ENCODE data around the gene GPRIN3.
A peak's percentile ranks its signal among the peaks of the same experiment; 100 is the strongest.
"Not testable (repeated sequence)": the region's sequence is repeated elsewhere in the genome, so short reads cannot be mapped to it uniquely, and the experiment has no call there.

Gene GPRIN3

DNA sequence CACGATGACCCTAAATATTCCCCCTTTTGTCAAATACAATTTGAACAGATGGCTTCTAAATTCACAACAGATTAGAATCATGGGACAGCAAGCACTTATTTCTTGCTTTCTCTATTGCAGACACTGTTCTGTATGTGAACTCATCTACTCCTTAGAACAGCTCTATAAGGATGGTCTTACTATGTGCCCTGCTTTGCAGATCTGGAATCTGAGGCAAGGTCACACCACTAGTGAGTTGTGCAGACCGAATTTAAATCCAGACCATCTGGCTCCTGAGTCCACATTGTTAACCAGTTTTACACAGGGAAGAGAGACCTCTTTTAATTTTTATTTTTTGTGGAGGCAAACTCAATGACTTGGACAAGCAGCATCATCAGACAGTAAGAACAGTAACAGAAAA, 50.2 kb downstream of the GPRIN3 start:
- no peak for DNase-seq (ENCODE audit: low read depth, low spot score)

- no peak for DNase-seq (ENCODE audit: low read depth, low spot score)
Measured at GRCh38 chr4:89256203-89256800, 51.3 kb downstream of the GPRIN3 start.

DNA sequence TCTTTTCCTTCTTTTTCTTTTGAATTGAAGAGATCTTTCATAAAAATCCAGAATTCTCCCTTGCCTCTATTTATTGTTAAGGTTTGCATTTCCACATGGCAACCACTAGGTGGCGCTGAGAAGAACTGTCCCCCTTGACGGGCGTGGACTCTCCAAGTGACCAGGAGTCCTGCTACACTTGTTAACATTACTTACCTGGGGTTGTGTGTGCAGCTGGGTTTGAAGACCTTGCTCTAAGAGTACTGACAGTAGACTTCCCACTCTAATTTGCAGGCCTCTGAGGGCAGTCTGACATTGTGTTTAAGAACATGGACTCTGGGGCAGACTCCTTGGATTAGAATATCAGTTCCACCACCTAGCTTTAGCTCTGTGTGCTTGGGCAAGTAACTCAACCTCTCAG, 52.8 kb downstream of the GPRIN3 start:
- DNase-seq (ENCODE audit: low read depth, low spot score), result no peak

- not testable (repeated sequence) for DNase-seq (ENCODE audit: low read depth, low spot score)
Measured at GRCh38 chr4:89254347-89254746, 53.3 kb downstream of the GPRIN3 start.

DNA sequence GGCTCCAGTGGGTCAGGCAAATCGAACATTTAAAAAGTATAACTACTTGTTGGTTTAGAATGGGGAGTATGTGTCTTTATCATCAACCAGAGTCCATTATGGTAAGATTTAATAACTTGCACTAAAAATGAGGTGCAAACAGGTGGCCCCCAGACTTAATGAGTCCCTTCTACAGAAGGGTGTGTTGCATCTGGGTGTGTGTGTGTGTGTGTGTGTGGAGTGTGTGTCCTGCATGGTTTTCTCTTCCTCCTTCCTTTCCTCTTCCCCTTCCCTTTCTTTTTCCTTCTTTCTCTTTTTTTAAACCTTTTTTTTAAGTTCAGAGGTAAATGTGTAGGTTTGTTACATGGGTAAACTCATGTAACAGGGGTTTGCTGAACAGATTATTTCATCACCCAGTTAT, 53.7 kb downstream of the GPRIN3 start:
- no peak for DNase-seq (ENCODE audit: low read depth, low spot score)

- no peak for DNase-seq (ENCODE audit: low read depth, low spot score)
Measured at GRCh38 chr4:89253311-89253710, 54.3 kb downstream of the GPRIN3 start.

GRCh38 chr4:89251396-89251795, 56.2 kb downstream of the GPRIN3 start:
- DNase-seq (ENCODE audit: low read depth, low spot score), result no peak

GRCh38 chr4:89249716-89250361, 57.8 kb downstream of the GPRIN3 start:
- no peak for DNase-seq (ENCODE audit: low read depth, low spot score)

DNA sequence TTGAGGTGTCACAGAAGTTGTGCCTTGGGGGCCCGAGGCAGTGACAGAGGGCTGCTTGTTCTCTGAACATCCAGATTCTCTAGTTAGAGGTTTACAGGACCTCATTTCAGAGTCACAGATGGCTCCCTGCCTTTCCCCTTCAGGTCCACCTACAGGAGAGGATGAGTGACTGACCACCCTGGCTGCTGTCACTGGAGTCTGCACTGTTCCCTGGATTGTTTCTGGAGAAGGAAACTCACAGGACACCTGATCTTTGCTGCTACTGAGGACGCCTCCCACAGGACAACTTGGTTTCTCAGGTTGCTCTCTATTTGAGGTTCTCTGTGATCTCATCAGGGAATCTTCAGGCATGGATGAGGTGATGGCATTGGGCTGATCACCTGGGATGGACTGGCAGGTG, 58.3 kb downstream of the GPRIN3 start:
- no peak for DNase-seq (ENCODE audit: low read depth, low spot score)

GRCh38 chr4:89248879-89249281, 58.7 kb downstream of the GPRIN3 start:
- DNase-seq (ENCODE audit: low read depth, low spot score), result no peak

GRCh38 chr4:89247951-89248350, 59.6 kb downstream of the GPRIN3 start:
- no peak for DNase-seq (ENCODE audit: low read depth, low spot score)

DNA sequence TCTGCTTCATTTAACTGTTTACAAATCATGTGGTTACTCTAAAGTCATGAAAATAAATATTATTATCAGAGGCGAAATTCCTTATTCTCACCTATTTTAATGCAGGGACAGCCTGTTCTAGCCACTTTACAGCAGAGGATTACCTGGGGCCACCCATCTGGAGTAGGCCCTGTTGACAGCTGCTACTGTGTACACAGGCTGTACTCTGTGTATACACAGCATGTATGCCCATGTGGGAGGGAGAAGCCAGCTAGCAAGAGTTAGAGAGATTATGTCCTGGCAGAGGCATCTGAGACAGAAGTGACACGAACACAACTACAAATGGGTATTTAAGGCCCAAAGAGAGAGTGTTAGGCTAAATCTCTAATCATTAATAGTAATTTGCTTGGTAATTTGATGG, 62.1 kb downstream of the GPRIN3 start:
- no peak for DNase-seq (ENCODE audit: low read depth, low spot score)

DNA sequence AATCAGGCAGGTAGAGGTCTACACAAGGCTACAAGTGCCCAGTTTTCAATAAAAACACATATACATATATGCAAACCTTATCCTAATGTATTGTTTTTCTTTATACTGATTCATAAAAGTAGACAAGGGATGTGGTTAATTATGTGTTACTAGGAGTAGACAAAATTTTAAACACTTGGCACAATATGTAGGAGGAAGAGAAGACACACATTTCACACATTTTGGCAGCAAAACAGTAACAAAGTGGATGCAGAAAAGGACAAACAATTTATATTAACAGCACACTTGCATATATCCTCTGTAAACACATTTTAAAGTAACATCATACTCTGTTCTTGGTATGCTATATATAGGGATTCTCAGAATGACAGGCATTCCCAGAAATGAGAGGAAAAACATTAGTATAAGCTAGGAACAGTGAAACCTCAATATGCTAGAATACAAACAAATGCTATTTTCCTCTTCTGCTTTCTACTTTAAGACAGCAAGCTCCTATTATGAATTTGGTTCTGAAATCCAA, 63.8 kb downstream of the GPRIN3 start:
- DNase-seq (ENCODE audit: low read depth, low spot score), result no peak

- DNase-seq (ENCODE audit: low read depth, low spot score), result no peak
Measured at GRCh38 chr4:89242864-89243732, 64.5 kb downstream of the GPRIN3 start.

DNA sequence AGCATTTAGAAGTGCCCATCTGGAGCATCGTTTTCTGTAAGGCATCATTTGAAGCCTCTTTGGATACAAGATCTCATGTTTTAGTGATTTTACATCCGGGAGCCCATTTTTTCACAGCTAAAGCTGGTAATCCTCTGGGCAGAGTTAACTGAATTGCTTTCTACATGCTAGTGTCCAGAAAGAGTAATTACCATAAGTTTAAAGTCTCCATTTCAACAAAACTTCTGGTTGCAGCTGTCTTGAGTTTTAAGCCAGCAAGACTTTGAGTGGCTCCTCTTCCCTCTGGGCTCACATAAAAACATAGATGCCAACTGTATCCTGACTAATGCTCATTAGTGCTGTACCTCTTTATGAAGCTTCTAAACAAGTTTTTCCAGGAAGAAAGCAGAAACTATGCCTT, 65.4 kb downstream of the GPRIN3 start:
- DNase-seq (ENCODE audit: low read depth, low spot score), result no peak

GRCh38 chr4:89230271-89230670, 77.3 kb downstream of the GPRIN3 start:
- no peak for DNase-seq (ENCODE audit: low read depth, low spot score)

- peak; percentile 37 for DNase-seq (ENCODE audit: low read depth, low spot score)
Measured at GRCh38 chr4:89226665-89227574, 80.7 kb downstream of the GPRIN3 start.

GRCh38 chr4:89222170-89222569, 85.4 kb downstream of the GPRIN3 start:
- no peak for DNase-seq (ENCODE audit: low read depth, low spot score)

- DNase-seq (ENCODE audit: low read depth, low spot score), result no peak
Measured at GRCh38 chr4:89221167-89221867, 86.3 kb downstream of the GPRIN3 start.

DNA sequence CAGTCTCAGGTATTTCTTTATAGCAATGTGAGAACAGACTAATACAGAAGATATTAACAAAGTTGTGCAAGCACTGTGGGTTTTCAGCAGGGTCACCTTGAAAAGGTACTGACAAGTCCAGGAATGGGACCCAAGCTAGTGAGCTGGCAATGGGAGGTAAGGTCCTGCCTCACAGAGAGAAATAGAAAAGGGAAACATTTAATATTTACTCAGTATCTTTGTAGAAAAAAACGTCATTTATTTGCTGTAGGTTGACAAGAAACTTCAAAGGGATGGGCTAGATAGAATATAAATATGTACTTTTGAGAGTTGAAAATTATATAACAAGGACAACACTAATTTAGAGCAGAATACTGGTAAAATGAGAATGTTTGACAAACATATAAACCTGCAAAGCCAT, 89.0 kb downstream of the GPRIN3 start:
- DNase-seq (ENCODE audit: low read depth, low spot score), result no peak

DNA sequence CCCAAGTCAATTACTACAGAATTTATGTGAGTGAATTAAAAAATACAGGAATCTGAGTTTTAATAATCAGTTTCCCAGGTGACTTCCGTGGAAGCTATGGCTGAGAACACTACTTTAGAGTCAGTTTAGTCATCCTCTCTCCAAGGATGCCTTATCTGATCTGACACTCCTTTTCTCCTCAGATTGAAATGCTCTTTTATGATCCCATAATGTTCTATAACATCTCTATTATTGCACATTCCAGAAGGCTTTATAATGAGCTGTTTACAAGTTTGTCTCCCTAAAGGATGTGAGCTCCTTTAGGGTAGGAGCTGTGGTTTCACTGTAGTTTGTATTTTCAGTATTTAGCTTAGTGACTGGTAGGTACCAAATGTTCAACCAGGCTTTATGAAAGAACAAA, 90.0 kb downstream of the GPRIN3 start:
- DNase-seq (ENCODE audit: low read depth, low spot score), result no peak
